Right lobe of liver (tissue), 6 donors: ENCODE data around the gene ERN1. TPM values are rescaled to one million over a fixed set of nuclear protein-coding genes. Genes with fewer than 3 reads are reported as not detected.
A peak's percentile ranks its signal among the peaks of the same experiment; 100 is the strongest.

Experiments
- ATAC-seq, 4 donors: fragments of 200-7000 bp; cut with Tn5 transposase; one replicate each; pipeline ENCODE4 v1.9.1; 2020; ENCODE audit warnings: mild to moderate bottlenecking in 4 of 4, moderate library complexity in 4 of 4
- DNase-seq, 3 donors: peaks; one replicate each; pipeline ENCODE4 v3.0.0-alpha.2; 2020
- H3K27ac ChIP-seq, 3 donors: fragments of 200-600 bp; one replicate each; pipeline ENCODE4 v1.8.0; 2022
- H3K27me3 ChIP-seq, 2 donors: fragments of 200-600 bp; one replicate each; pipeline ENCODE4 v1.8.0; 2022
- H3K36me3 ChIP-seq, 4 donors: fragments of 200-600 bp; sonication (generic) in 1 of 4; one replicate each; pipeline versions ENCODE4 v1.5.1 to v1.8.0; 2017 to 2022; ENCODE audit warnings: control low read depth in 1 of 4
- H3K4me1 ChIP-seq, 4 donors: fragments of 200-600 bp; sonication (generic) in 1 of 4; one replicate each; pipeline versions ENCODE4 v1.5.1 to v1.8.0; 2017 to 2022; ENCODE audit warnings: control low read depth in 1 of 4
- H3K4me3 ChIP-seq, 3 donors: fragments of 200-600 bp; one replicate each; pipeline ENCODE4 v1.8.0; 2022
- H3K9me3 ChIP-seq, 4 donors: fragments of 200-600 bp; sonication (generic) in 1 of 4; one replicate each; pipeline versions ENCODE4 v1.5.1 to v1.8.0; 2017 to 2022; ENCODE audit warnings: control low read depth in 1 of 4
- POLR2A ChIP-seq: fragments of 450-650 bp; IDR thresholded peaks from one replicate; pipeline ENCODE4 v1.6.1; 2017; ENCODE audit warnings: antibody characterized with exemption, mild to moderate bottlenecking
- WGBS: methylation state at CpG from one replicate; pipeline ENCODE4 v1.1.6; 2018; ENCODE audit warnings: low coverage, low lambda C conversion rate; ENCODE audit not compliant: insufficient coverage; ENCODE audit errors: missing lambda C conversion rate; 5-methylcytosine and 5-hydroxymethylcytosine counted together
- intact Hi-C, 2 donors: fragments of 100-400 bp; cut with DNase I; formaldehyde crosslinking; loops; one replicate each; pipeline versions ENCODE4 v1.11.2 to v1.14.1; 2022
- total RNA-seq, 6 experiments: library from RNA; depleted of rRNA in 2 of 6; stranded (reverse); fragments of >200 nt in 2 of 6; fragmentation: NEBNext Ultra II Directional in 3 of 6; extraction: Animal tissue kit (Norgen Biotek cat#: 25700) in 3 of 6; gene quantifications; one replicate each; pipeline versions ENCODE4 v1.1.0 to v1.2.4, GENCODE V29; 2016 to 2023
- TF ChIP-seq, protein P1 (sequence below), 4 donors: fragments of 200-600 bp in 3 of 4; fragments of 450-650 bp in 1 of 4; IDR thresholded peaks; one replicate each; pipeline versions ENCODE4 v1.5.1 to v1.8.0; 2016 to 2022; ENCODE audit warnings: antibody characterized with exemption in 4 of 4, mild to moderate bottlenecking in 2 of 4
- donor health status: DM: no; HTN: yes; CAD: no.
- donor health status: DM: no; HTN: no; CAD: no.
- donor health status: DM: no; HTN: no; CAD: no.
- donor health status: DM: no; HTN: yes; CAD: no.
- donor health status: DM: no; HTN: yes; CAD: no.

The ERN1 gene
- total RNA-seq, 6 experiments from 2014 or later: 22.7 to 47.6 (median 28.7) TPM

DNA sequence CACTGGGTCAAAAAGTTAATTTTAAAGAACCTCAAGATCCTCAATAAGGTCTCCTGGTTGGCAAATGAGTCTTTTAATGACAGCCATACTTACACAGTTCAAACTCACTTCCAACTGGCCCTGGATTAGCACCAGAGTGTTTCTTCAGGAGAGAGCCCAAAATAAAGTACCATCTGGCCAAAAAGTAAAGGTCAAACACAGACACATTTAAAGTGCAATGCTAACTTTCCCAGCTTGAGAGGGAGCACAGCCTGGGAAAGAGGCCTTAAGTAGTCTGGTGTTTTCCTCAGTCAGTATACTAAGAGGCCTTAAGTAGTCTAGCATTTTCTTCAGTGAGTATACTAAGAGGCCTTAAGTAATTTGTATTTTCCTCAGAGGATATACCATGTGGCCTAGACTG, 46.6 kb upstream of the ERN1 start:
- peak overlapping the region in 2 of 3 donors; percentile 35 to 64 for H3K27ac ChIP-seq
- H3K36me3 ChIP-seq: peaks cover 0 to 7% (median 4%) of the 10 kb centered on the region in 4 donors
- intact Hi-C loops: no loop called here
- ATAC-seq (peak; percentile 6 to 47 (median 32)), DNase-seq (no peak)
- no peak overlapping the region for H3K4me3 ChIP-seq
- H3K27me3 ChIP-seq: no peaks in the 10 kb centered on the region
- H3K4me1 ChIP-seq: peaks cover 0 to 62% (median 17%) of the 10 kb centered on the region in 4 donors
- TF ChIP-seq POLR2A: no peak
- TF ChIP-seq, protein P1, sequence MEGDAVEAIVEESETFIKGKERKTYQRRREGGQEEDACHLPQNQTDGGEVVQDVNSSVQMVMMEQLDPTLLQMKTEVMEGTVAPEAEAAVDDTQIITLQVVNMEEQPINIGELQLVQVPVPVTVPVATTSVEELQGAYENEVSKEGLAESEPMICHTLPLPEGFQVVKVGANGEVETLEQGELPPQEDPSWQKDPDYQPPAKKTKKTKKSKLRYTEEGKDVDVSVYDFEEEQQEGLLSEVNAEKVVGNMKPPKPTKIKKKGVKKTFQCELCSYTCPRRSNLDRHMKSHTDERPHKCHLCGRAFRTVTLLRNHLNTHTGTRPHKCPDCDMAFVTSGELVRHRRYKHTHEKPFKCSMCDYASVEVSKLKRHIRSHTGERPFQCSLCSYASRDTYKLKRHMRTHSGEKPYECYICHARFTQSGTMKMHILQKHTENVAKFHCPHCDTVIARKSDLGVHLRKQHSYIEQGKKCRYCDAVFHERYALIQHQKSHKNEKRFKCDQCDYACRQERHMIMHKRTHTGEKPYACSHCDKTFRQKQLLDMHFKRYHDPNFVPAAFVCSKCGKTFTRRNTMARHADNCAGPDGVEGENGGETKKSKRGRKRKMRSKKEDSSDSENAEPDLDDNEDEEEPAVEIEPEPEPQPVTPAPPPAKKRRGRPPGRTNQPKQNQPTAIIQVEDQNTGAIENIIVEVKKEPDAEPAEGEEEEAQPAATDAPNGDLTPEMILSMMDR (IDR thresholded peaks at IDR 0.05): no peak
- H3K9me3 ChIP-seq: no peaks in the 10 kb centered on the region

DNA sequence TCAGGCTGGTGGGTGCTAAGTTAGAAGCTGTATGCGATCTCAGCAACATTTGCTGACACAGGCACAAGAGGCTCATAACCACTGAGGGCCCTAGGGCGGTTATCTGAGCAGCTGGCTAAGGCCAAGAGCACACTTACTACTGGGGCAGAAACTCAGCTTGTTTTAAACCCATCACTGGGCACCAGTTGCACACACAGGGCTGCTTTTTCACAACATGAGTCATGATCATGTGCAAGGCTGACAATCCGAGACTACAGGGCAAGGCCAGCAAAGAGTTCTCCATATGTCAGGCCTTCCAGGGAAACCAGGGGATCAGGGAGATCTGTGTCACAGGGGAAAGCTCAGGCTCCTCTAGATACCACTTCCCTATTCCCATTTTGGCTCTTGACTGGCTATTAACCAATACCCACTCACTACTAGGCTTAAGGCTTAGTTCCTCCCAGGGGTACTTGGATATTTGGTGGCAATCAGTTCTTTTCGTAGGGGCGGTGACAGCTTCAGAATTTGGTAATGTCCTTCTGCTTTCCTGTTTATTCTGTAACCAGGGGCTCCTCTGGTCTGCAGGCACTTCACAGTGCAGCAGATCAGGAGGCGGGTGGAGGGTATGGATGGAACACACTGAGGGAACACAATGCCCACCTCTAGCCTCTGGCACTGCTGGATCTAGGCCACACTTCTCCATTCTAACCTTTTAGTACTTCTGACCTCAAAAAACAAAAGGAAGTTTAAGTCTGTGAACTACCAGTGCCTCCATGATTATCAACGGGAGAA, 44.9 kb upstream of the ERN1 start:
- peak; percentile 12 for TF ChIP-seq POLR2A
- TF ChIP-seq, protein P1 (IDR thresholded peaks at IDR 0.05): no peak
- Histone ChIP-seq H3K4me1 (peaks cover 0 to 57% (median 17%) of the 10 kb centered on the region in 4 donors), H3K27me3 (no peaks in the 10 kb centered on the region), H3K9me3 (no peaks in the 10 kb centered on the region), H3K36me3 (peaks cover 0 to 12% (median 10%) of the 10 kb centered on the region in 4 donors), H3K27ac (peak overlapping the region in 2 of 3 donors; percentile 25 to 64), H3K4me3 (no peak overlapping the region)
- intact Hi-C loops: no loop called here
- WGBS: 67% methylated on average over 6 of the region's 7 CpGs
- peak; percentile 12 to 61 (median 20) for ATAC-seq
- DNase-seq: no peak

DNA sequence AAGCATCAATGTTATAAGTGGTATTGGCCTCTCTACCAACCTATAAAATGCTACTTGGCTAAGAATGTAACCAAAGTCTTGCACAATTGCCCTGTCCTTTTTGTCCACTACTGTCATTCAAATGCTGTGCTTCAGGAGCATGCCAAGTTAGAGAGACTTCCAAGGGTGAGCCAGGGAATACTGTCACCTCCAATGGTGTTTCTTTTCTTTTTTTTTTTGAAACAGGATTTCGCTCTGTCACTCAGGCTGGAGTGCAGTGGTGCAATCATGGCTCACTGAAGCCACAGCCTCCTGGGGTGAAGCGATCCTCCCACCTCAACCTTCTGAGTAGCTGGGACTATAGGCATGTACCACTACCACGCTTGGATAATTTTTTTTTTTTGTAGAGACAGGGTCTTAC, 43.7 kb upstream of the ERN1 start:
- 73% methylated on average over 3 of the region's 3 CpGs for WGBS
- no peak for TF ChIP-seq POLR2A
- TF ChIP-seq, protein P1 (IDR thresholded peaks at IDR 0.05): no peak
- peak overlapping the region in 1 of 3 donors; percentile 64 for H3K27ac ChIP-seq
- H3K36me3 ChIP-seq: peaks cover 0 to 12% (median 10%) of the 10 kb centered on the region in 4 donors
- intact Hi-C loops: no loop called here
- no peaks in the 10 kb centered on the region for H3K9me3 ChIP-seq
- H3K27me3 ChIP-seq: no peaks in the 10 kb centered on the region
- ATAC-seq: peak in 1 of 4 donors; percentile 43
- peaks cover 0 to 53% (median 15%) of the 10 kb centered on the region in 4 donors for H3K4me1 ChIP-seq
- H3K4me3 ChIP-seq: no peak overlapping the region
- DNase-seq: no peak

DNA sequence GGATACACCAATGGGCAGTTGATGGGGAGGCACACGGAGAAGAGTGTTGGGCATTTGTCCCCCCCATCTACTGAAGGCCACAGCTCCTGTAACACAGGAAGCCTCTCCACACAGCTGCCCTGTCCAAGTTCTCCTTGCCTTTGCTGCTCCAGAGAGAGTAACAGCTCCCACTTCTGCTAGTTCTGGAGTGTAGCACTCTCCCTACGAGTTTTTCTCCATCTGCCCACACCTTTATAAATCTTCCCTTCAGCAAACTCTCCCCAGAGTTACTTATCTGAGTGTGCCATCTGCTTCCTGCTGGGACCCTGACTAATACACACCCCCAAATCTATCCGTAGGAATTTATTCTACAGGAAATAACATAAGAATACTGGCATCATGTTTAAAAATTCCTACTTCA, 42.6 kb upstream of the ERN1 start:
- peaks cover 0 to 12% (median 10%) of the 10 kb centered on the region in 4 donors for H3K36me3 ChIP-seq

More for the DNA sequence above, 42.6 kb upstream of the ERN1 start:
- no peak for DNase-seq
- Histone ChIP-seq H3K27me3 (no peaks in the 10 kb centered on the region), H3K9me3 (no peaks in the 10 kb centered on the region), H3K4me1 (peaks cover 0 to 44% (median 11%) of the 10 kb centered on the region in 4 donors), H3K4me3 (no peak overlapping the region), H3K27ac (no peak overlapping the region)
- 44% methylated on average over 2 of the region's 3 CpGs for WGBS
- intact Hi-C loops: no loop called here
- ATAC-seq: no peak
- no peak for TF ChIP-seq POLR2A
- TF ChIP-seq, protein P1 (IDR thresholded peaks at IDR 0.05): no peak
